GM12801 (cell line): ENCODE data around the gene DUSP6.

Source experiments
- TF ChIP-seq, protein P1 (sequence below): IDR thresholded peaks from one replicate; pipeline ENCODE4 v1.5.1; 2011; ENCODE audit warnings: control low read depth; ENCODE audit not compliant: insufficient read length; ENCODE audit errors: extremely low read depth

Gene DUSP6

DNA sequence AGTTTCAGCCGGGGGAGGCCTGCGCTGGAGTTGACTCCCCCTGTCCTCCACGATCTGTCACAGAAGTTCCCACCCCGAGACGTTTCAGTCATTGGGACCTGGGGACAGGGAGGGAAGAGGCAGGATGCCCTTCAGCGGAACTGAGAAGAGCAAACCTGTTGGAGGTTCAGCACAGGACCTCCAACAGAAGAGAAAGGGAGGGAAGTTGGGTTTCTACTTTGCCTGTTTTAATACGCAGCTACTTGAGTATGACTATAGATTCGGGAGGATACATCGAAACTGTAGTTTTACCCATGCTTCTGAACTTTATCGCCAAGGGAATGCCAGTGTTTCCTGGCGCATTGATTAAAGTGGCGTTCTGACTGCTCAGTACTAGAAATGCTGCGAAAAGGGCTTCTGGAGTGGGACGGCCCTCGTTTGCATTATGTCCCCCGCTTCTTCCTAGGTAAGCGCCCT, 2.3 kb upstream of the DUSP6 start:
- TF ChIP-seq, protein P1, sequence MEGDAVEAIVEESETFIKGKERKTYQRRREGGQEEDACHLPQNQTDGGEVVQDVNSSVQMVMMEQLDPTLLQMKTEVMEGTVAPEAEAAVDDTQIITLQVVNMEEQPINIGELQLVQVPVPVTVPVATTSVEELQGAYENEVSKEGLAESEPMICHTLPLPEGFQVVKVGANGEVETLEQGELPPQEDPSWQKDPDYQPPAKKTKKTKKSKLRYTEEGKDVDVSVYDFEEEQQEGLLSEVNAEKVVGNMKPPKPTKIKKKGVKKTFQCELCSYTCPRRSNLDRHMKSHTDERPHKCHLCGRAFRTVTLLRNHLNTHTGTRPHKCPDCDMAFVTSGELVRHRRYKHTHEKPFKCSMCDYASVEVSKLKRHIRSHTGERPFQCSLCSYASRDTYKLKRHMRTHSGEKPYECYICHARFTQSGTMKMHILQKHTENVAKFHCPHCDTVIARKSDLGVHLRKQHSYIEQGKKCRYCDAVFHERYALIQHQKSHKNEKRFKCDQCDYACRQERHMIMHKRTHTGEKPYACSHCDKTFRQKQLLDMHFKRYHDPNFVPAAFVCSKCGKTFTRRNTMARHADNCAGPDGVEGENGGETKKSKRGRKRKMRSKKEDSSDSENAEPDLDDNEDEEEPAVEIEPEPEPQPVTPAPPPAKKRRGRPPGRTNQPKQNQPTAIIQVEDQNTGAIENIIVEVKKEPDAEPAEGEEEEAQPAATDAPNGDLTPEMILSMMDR = no peak

DNA sequence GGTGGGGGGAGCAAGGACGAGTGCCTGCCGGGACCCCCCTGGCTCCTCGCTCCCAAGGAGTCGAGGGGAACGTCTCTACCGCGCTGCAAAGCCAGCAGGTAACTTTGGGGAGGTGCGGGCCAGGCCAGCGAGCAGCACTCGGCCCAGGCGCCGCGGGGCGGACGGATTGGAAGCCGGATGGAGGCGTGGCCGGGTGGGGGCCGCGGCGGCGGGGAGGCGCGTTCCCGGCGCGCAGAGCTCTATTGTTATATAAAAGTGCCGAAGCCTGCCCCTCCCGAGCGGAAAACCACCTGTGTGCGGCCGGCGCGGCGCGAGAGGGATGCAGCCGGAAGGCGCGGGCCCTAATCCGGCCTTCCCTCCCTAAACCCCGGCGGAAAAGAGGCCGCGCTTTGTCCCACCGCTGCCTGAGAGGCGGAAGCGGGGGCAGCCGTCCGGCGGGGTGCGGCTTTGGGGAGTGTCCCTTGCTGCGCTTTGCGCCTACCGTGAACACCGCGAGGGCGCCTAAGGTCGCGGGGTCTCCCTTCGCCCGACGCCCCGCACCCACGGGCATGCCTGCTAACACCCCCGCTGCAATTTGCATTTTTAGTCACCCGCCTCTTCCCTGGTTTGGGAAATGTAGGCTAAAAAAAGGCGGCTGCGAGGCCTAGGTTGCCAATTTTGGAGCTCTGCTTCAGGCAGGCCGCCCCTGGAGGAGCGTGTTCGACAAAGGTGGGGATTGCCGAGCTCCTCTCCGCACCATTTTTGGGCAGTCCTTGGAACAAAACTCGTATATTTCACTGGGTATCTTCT, 1.7 kb upstream of the DUSP6 start:
- TF ChIP-seq, protein P1 = no peak

DNA sequence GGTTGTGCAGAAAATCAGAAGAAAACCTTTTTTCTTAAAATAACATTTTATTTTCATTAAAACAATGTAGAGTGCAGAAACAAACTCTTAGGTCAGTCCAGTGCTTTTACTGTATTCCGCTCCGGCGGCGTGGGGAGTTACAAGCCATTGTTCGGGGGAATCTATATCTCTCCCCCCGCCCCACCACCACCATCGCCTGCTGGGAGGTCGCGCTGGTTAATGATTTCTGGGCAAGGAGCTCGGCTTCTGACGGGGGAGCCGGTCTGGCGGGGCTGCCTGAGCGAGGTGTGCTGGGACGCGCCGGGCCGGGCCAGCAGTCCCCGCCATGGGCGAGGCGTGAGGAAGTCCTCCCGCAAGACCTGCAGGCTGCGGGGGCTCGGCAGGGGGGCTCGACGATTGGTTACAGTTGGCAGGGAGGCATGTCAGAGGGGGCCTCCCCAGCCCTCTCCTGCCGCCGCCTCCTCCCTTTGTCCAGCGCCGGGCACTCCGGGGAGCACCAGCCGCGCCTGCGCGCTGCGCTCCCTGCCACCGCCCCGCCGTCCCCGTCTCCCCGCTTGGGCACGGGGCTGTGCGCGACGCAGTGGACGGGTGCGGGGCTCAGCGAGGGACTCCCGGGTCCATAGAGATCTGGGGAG, 1.0 kb upstream of the DUSP6 start:
- TF ChIP-seq, protein P1 = no peak

DNA sequence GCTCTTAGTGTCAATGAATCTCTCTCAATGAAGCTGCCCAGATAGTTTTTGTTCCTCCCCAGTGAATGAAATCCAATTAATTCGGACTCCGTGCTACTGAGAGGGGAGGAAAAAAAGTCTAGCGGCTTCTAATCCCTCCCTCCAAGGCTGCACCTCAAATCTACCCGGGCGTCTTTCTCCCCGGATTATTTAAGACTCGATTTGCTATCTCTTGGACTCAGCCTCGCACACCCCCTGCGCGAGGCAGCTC, 134 bp downstream of the DUSP6 start:
- TF ChIP-seq, protein P1 = no peak

DNA sequence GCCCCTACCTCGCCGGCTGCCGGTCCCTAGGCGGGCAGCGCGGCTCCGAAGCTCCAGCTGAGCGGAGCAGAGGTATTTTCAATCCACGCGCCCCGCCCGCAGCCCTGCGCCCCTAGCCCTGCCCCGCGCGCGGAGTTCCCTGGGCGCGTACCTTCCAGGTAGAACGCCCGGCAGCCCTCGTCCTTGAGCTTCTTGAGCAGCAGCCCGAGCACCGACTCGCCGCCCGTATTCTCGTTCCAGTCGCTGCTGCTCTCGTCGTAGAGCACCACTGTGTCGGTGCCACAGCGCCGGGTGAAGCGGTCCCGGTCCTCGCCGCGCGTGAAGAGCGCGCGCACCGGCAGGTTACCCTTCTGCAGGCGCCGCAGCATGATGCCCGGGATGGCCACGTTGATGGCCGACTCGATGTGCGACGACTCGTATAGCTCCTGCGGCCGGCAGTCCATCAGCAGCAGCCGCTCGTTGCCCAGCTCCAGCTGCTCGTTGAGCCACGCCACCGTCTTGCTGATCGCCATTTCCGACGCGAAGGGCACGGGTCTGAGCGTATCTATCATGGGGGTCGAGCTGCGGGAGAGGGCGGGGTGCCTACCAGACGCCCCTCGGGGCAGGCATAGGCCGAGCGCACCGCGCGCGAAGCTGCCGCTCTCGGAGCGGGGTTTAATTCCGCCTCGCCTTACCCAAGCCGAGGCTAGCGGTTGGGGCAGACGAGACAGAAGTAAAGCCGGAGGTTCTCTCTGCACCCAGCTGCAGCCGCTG, 636 bp downstream of the DUSP6 start:
- TF ChIP-seq, protein P1 = no peak

DNA sequence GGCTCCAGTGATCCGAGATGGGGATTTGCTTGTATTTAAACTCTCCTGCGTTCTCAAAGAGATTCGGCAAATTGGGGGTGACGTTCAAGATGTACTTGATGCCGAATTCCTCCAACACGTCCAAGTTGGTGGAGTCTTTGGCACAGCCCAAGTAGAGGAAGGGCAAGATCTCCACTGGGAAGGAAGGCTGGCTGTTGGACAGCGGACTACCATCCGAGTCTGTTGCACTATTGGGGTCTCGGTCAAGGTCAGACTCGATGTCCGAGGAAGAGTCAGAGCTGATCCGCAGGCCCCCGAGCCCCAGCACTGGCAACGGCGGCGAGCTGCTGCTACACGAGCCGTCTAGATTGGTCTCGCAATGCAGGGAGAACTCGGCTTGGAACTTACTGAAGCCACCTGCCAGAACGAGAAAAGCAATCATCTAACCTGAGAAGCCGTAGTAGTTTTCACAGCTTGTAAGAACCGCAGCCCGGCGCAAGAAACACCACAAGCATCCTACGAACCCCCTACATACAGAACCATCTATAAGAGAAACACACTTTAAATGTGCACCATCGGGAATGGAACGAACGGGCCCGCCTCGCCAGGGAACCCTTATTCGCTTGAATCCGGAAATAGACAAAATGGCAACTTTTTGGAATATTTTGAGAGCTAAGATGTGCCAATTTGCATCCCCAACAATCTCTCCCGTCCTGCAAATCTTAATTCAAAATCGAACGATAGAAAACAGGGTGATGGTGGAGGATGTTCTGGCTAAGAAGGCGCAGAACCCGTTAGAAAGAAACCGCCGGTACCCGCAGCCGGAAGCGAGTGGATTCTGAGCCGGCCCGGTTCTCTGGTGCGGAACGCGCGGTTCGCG, 1.4 kb downstream of the DUSP6 start:
- TF ChIP-seq, protein P1 = no peak

DNA sequence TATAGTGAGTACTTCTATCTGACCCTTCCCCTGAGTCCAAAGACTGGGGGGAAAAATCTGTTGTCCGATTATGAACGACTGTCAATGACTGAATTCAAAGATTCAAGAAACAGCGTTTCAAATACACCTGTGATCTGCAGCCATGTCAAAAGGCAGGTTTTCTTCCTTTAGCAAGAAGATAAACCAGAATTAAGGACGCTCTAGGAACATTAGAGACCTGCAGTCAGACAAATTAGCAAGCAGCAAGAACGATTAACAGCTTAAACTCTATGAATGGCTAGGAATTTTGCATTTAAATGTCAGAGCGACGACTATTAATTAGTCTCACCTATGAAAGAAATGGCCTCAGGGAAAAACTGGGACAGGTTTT, 2.1 kb downstream of the DUSP6 start:
- TF ChIP-seq, protein P1 = no peak
